ENCODE measurements around the gene ADAMTS9. TPM values are rescaled to one million over a fixed set of nuclear protein-coding genes. Genes with fewer than 3 reads are reported as not detected.

The ADAMTS9 gene
- total and polyA plus RNA-seq, 9 donors: 11.8 to 88.8 (median 29.9) TPM

DNA sequence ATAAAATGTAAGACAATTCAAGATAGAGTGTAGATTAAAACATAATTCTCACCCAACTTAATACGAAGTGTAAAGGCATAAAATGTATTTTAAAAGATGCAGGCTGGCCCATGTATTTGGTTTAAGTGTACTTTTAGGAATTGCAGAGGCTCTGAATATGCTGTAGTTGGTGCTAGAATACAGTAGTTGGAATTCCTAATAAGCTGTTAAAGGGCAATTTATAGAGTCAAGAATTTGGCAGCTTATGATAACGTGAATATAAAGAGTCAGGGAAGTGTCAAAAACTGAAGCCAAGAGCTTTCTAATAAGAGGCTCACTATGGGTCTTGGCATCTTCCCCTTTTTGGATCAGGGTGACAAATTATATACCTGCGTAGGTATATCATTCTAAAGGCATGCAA is 36.5 kb downstream of the ADAMTS9 start:
- H3K4me3 ChIP-seq: no peak overlapping the region
- H3K27me3 ChIP-seq: no peaks in the 10 kb centered on the region
- no peaks in the 10 kb centered on the region for H3K36me3 ChIP-seq
- H3K9me3 ChIP-seq: no peaks in the 10 kb centered on the region
- intact Hi-C loops (cut with DNase I): no loop called here
- 58 to 72% (median 68%) methylated on average over 3 of the region's 3 CpGs for WGBS, 3 donors
- no peak for DNase-seq
- H3K4me1 ChIP-seq (ENCODE audit: insufficient read depth): peaks cover 5% of the 10 kb centered on the region
- H3K27ac ChIP-seq: no peak overlapping the region
- TF ChIP-seq POLR2A (IDR thresholded peaks at IDR 0.05) (no peak), EP300 (IDR thresholded peaks at IDR 0.05) (no peak)
- TF ChIP-seq, protein P1, sequence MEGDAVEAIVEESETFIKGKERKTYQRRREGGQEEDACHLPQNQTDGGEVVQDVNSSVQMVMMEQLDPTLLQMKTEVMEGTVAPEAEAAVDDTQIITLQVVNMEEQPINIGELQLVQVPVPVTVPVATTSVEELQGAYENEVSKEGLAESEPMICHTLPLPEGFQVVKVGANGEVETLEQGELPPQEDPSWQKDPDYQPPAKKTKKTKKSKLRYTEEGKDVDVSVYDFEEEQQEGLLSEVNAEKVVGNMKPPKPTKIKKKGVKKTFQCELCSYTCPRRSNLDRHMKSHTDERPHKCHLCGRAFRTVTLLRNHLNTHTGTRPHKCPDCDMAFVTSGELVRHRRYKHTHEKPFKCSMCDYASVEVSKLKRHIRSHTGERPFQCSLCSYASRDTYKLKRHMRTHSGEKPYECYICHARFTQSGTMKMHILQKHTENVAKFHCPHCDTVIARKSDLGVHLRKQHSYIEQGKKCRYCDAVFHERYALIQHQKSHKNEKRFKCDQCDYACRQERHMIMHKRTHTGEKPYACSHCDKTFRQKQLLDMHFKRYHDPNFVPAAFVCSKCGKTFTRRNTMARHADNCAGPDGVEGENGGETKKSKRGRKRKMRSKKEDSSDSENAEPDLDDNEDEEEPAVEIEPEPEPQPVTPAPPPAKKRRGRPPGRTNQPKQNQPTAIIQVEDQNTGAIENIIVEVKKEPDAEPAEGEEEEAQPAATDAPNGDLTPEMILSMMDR (IDR thresholded peaks at IDR 0.05): no peak

DNA sequence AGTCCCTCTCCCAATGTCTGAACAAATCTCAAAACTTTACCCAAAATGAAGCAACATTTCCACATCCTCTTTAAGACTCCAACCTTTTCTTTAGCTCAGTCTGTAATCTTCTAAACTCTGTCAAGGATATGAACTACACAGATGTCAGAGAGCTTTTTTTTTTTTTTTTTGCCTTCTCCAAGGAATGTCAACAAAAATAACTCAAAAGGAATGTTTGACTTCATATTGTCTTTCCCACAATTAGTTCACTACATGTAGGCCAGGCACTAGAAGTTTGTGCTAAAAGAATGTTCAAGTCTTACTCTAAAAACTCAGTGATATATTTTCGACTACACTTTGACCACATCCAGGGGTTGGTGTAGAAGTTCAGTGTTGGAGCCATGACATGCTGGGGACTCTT is 37.1 kb downstream of the ADAMTS9 start:
- WGBS, 3 donors: 14 to 32% (median 15%) methylated on average over 1 of the region's 1 CpG
- Histone ChIP-seq H3K36me3 (no peaks in the 10 kb centered on the region), H3K9me3 (no peaks in the 10 kb centered on the region), H3K4me1 (ENCODE audit: insufficient read depth) (peaks cover 5% of the 10 kb centered on the region), H3K27me3 (no peaks in the 10 kb centered on the region), H3K4me3 (no peak overlapping the region), H3K27ac (peak overlapping the region in 1 of 2 donors; percentile 35)
- intact Hi-C loops (cut with DNase I): no loop called here
- TF ChIP-seq EP300 (IDR thresholded peaks at IDR 0.05): no peak
- no peak for TF ChIP-seq POLR2A (IDR thresholded peaks at IDR 0.05)
- TF ChIP-seq, protein P1 (IDR thresholded peaks at IDR 0.05): no peak
- no peak for DNase-seq

DNA sequence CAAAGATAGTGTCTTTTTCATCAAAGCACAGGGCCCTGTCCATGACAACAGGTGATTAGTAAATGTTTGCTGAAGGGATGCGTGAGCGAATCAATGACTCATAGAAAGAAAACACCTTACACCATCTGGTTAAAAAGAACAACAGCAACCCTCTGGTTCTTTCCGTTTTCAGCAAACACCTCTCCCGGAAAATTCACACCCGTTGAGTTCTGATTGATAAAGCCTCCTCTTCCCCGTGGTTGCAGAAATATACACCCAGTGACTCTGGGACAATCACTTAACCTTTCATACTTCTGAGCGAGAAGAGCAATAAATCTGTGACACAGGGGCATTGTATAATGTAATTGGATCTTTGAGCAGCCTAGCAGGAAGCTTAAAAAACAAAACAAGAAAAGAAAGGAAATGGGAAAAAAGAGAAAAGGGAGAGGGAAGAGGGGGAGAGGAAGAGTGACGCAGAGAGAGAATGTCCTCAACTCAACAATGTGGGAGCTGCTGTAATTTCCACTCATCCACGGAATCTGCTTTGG is 37.6 kb downstream of the ADAMTS9 start:
- no peaks in the 10 kb centered on the region for H3K27me3 ChIP-seq
- no peaks in the 10 kb centered on the region for H3K9me3 ChIP-seq
- no peaks in the 10 kb centered on the region for H3K36me3 ChIP-seq
- no peak for DNase-seq
- intact Hi-C loops (cut with DNase I): no loop called here
- peaks cover 5% of the 10 kb centered on the region for H3K4me1 ChIP-seq (ENCODE audit: insufficient read depth)
- TF ChIP-seq POLR2A (IDR thresholded peaks at IDR 0.05) (no peak), EP300 (IDR thresholded peaks at IDR 0.05) (no peak)
- TF ChIP-seq, protein P1 (IDR thresholded peaks at IDR 0.05): no peak
- no peak overlapping the region for H3K4me3 ChIP-seq
- peak overlapping the region in 1 of 2 donors; percentile 35 for H3K27ac ChIP-seq
- 52 to 57% (median 53%) methylated on average over 9 of the region's 9 CpGs for WGBS, 3 donors

DNA sequence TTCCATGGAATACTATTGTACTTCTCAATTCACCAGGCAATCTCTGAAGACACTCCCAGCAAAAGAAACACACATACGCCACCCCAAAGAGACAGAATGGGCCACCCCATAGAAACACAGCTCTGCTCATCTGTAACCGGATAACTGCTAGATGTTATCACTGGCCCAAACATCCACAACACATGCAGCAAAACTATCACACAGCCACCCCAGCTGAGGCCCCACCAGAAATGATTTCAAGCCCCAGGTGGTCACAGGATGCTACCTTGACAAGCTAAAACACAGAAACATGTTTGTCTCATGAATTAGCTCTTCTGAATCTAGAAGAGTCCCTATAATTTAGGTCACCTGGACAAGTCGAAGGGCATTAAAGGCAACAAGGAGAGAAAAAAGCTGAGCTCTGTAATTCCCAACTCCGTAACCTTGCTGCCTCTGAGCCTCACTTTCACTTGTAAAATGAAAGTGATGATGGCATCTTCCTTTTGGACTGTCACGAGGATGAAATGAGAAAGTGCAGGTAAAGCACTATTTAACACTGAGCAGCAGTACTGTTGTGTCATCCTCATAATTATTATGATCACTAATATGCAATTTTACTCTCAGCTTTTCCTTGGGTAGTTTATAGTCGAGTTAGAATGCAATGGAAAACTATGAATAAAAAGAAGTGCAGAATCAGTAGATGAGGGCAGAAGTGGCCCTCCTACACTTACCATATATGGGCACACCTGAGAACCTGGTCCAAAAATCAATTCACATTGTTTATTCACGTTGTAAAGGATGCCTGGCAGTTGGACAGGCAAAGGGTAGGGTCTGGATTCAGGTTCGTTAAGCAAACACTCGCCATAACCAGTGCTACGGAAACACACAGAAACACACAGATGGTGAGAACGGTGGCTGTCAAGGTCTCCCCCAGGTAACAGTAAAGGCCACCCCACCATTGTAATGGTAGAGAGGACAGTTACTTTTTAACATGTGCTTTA is 38.6 kb downstream of the ADAMTS9 start:
- Histone ChIP-seq H3K27me3 (no peaks in the 10 kb centered on the region), H3K4me3 (no peak overlapping the region), H3K27ac (no peak overlapping the region), H3K9me3 (no peaks in the 10 kb centered on the region), H3K4me1 (ENCODE audit: insufficient read depth) (peaks cover 5% of the 10 kb centered on the region), H3K36me3 (no peaks in the 10 kb centered on the region)
- 76 to 83% (median 79%) methylated on average over 11 of the region's 11 CpGs for WGBS, 3 donors
- DNase-seq: no peak
- no peak for TF ChIP-seq POLR2A (IDR thresholded peaks at IDR 0.05)
- TF ChIP-seq, protein P1 (IDR thresholded peaks at IDR 0.05): no peak
- TF ChIP-seq EP300 (IDR thresholded peaks at IDR 0.05): no peak
- intact Hi-C loops (cut with DNase I): no loop called here

All from ovary (tissue), 9 donors.